Medulla oblongata (tissue), 1 donor: Measurements from ENCODE around the gene KAZN.

Source experiments
- DNase-seq: peaks from one replicate; pipeline ENCODE4 v3.0.0-alpha.2; 2015; ENCODE audit errors: extremely low spot score

The KAZN gene

DNA sequence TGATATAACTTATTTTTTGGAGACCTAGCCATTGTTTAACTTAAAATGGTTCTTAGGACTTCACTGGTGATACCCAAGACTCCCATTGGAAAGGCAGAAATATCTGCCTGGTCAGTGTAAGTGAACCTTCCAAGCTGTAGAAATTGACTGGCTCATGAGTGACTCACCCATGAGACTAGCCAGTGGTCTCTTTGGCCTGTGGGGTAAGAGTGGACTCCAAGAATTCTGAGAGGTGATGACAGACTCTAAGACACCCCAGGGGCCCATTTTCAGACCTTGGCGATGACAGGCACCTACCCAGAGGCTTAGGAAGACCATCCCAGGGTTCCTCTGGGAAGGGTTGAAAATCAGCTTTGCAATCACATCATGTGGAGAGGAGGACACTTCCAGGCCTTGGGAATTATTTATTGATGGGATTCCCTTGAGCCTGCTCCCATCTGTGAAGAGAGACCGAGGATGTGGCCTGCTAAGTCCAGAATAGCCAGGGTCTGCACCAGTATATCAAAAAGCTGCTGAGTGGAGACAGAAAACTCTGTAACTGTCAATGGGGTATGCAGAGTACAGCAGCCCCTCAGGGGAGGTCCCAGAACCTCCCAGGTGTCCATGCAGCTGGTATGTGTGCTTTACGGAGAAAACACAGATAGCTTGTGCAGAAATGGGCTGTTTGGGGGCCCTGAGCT is 78.9 kb downstream of the KAZN start:
- no peak for DNase-seq

DNA sequence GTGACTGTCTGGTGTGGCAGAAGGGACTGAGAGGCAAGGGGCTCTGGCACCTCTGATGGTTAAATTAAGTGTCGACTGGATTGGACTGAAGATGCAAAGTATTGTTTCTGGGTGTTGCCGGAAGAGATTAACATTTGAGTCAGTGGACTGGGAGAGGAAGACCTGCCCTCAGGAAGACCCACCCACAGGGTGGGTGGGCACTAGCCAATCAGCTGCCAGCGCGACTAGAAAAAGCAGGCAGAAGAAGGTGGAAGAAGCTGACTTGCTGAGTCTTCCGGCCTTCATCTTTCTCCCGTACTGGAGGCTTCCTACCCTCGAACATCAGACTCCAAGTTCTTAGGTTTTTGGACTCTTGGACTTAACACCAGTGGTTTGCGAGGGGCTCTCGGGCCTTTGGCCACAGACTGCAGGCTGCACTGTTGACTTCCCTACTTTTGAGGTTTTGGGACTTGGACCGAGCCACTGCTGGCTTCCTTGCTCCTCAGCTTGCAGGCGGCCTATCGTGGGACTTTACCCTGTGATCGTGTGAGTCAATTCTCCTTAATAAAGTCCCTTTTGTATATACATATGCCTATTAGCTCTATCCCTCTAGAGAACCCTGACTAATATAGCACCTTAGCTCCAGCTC is 79.6 kb downstream of the KAZN start:
- no peak for DNase-seq

- no peak for DNase-seq
These were observed 80.7 kb downstream of the KAZN start for GRCh38 chr1:14679027-14679688.

DNA sequence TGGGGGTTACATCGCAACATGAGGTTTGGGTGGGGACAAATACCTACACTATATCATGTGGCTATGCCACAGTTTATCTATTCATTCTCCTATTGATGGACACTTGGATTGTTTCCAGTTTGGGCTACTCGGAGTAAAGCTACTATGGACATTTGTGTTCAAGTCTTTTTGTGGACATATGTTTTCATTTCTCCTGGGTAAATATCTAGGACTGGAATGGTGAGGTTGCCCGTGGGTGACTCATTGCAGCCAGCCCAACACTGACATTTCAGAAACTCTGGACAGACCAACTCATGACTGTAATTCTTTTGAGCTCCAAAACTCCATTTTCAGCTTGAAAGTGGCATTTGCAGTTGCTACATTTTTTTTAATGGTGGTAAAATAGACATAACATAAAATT is 82.7 kb downstream of the KAZN start:
- DNase-seq = no peak

DNA sequence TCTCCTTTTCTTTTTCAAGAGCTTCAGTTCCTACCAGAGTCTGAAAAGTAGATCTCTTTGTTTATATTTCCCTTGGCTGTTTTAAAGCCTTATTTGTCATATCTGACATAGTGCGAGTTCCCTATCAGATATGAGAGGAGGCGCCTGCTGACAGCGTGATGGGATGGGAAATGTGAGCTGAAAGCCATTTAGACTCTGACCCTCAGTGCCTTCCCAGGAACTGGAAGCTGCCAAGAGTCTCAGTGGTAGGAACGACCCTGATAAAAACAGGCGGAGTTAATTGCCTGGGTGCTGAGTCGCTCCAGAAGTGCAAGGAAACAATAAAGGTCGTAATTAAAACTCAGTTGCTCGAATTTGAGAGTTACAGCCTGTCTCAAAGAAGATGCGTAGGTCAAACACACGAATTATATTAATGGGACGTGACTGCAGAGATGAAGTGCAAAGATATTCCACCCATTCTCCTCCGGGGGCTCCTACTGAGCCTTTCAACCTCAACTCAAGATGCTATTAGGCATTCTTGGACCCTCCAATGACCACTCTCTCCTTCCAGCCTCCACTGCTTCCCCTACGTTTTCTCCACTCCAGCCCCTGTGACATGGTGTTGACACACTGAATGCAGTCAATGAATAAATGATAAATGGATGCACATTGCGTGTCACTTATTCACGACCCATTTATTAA is 84.6 kb downstream of the KAZN start:
- DNase-seq = no peak

DNA sequence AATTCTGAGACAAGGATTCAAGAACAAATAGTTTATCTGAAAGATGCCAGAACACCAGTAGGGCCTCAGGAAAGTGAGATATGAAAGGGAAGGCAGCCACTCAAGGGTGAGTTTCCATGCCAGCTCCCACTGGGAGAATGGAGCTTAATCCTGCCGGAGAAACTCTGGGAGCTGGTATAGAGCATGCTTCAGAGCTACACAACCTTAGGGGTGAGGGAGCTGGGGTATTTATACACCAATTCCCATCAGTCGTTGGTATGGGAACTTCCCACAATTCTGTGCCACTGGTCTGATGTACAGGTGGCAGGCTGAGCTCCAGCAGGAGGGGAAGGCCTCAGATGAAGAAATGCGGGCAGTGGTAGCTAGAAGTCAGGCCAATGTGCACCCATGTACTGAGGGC is 86.6 kb downstream of the KAZN start:
- DNase-seq = no peak

GRCh38 chr1:14686701-14687100 is 88.2 kb downstream of the KAZN start:
- DNase-seq = no peak

- no peak for DNase-seq
These were observed 88.7 kb downstream of the KAZN start for GRCh38 chr1:14687147-14687546.

DNA sequence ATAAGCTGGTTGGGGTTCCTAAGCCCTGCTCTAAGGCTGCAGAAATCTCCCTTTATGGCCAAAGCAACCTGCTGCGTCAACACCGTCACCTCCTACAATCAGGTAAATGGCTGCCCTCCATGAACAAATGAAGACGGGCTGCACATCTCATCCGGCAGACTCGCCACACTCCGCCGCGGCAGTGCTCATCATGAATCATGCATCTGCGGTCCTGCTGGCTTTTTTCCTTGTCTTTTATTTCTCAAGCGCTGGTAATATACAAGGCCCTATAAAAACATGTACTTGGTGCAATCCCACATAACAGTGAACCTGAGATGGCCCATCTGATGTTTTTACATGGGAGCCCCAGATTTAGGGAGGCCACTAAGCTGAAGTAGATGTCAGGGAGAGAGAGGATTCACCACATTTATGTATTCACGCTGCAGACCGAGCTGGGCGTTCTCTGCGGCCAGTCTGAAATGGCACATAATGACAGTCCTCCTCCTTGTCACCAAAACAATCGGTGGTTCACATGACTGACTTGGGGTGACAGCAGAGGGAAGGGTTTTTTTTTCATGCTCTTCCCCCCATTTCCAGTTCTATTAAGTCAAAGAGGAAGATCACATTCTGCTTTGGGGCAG is 91.6 kb downstream of the KAZN start:
- DNase-seq = peak; percentile 15

GRCh38 chr1:14693949-14694348 is 95.5 kb downstream of the KAZN start:
- DNase-seq = no peak

GRCh38 chr1:14694589-14694988 is 96.1 kb downstream of the KAZN start:
- DNase-seq = no peak

GRCh38 chr1:14696761-14697160 is 98.3 kb downstream of the KAZN start:
- DNase-seq = no peak

- no peak for DNase-seq
These were observed 98.9 kb downstream of the KAZN start for GRCh38 chr1:14697353-14697752.

GRCh38 chr1:14698314-14698713 is 99.8 kb downstream of the KAZN start:
- no peak for DNase-seq

GRCh38 chr1:14699620-14700019 is 101.1 kb downstream of the KAZN start:
- no peak for DNase-seq

GRCh38 chr1:14704846-14705245 is 106.4 kb downstream of the KAZN start:
- no peak for DNase-seq

GRCh38 chr1:14705824-14706223 is 107.3 kb downstream of the KAZN start:
- no peak for DNase-seq

DNA sequence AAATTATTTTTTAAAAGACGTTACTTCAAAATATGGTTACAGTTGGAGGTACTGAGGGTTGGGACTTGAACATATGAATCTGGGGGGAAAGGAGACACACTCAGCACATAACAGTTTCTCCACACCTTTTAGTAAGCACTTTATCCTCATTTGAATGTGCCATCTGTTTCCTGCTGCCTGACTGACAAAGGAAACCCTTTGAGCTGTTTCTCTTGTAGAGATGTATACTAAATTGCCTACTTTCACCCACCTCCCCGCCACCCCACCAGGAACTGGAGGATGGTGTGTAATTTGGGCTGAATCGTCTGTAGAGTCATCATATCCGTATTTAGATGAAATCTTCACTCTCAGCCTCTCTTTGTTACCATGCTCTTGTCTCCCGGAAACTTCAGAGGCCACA is 108.1 kb downstream of the KAZN start:
- DNase-seq = no peak

DNA sequence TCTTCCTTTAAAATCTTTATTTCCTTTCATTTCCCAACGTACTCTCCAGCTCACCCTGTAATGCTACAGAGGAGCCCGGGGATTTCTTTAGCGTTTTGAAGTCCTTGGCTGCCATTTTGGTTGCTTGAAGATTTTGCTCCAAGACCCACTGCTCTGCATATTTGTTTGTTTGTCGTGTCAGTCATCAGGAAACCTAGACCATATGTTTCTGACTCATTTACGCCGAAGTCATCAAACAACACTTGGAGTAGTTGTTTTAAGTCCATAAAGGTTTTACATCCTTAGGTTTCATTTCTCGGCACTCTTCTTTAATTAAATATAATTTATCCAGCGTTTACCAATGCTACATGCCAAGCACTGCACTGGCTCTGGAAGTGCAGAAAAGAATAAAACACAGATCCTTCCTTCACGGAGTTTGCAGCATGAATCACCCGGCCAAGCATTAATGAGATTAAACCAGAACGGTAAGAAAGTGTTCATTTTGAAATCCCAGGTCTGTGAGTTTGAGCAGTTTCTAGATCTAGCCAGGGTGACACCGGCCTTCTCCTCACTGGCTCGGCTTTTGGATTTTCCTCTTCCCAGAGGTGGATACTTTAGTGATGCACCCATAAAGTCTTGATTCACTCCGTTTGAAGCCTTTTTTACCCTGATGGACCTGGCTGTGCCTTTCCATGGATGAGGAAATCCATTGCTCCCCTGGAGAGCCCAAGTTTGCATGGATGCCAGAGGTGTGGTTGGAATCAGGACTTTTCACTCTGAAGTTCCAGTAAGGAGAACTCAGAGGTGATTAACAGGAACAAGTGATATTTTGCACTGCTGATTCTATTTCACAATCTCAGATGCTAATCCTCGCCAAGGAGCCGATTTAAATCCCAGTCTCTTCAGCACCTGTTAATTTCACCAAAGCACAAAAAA is 109.3 kb downstream of the KAZN start:
- DNase-seq = no peak

DNA sequence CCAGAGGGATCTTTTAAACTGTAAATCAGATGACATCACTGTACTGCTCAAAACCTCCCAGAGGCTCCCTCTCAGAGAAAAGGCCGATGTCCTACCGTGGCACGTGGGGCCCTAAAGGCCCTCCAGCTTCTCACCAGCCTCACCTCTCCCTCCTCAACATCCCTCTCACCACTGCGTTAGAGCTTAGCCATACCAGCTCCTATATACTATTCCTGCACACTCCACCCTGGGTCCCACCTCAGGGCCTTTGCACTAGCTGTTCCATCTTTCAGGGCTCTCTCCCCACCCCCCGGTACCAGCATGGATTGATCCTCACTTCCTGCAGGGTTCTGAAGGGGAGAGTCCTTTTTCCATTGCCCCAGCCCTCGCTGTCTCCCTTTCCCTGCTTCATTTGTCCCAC is 111.8 kb downstream of the KAZN start:
- no peak for DNase-seq

DNA sequence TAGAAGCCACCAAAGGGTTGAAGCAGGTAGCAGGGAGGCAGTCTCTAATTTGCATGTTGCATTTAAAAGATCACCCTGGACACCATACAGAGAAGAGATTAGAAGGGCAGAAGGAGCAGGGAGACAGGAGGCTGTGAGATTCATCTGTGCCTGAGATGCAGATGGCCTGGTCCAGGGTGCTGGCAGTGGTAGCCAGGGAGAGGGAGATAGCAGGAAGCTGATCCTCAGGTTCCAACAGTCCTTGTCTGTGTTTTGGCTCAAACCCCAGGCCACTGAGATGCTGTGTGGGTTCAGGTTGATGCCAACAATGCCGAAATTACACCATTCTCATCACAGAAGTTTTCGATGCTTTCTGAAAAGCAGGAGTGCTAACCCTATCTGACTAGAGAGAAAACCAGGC is 113.7 kb downstream of the KAZN start:
- no peak for DNase-seq
